HCT116 (cell line): Measurements from ENCODE around the gene CXCR5. TPM values are rescaled to one million over a fixed set of nuclear protein-coding genes. Genes with fewer than 3 reads are reported as not detected.

Experiments
- ATAC-seq: fragments of 200-7000 bp; cut with Tn5 transposase; 2 replicates; pipeline ENCODE4 v1.9.1; 2020; ENCODE audit warnings: mild to moderate bottlenecking, moderate library complexity
- BruUV-seq: library from RNA; stranded (reverse); fragments of 400-500 nt; replicated peaks from 2 replicates; lab custom pipeline; 2021; lab: Mats Ljungman, UMichigan
- CTCF ChIA-PET: fragments of 300-600 bp; sonication (Branson Sonifier 250); formaldehyde crosslinking; loops from one replicate; lab custom pipeline; 2021; ENCODE audit warnings: antibody characterized with exemption; lab: Charles Lee
- POLR2A ChIA-PET: fragments of 300-600, 350-600 bp; sonication (Branson Sonifier 250); formaldehyde crosslinking; loops from one replicate; lab custom pipeline; 2021; ENCODE audit warnings: antibody characterized with exemption; lab: Charles Lee
- RAD21 ChIA-PET, 2 experiments: fragments of 300-600 bp; sonication (Branson Sonifier 250); formaldehyde crosslinking; loops; one replicate each; lab custom pipeline; 2023; ENCODE audit warnings: low total read pairs in 2 of 2; ENCODE audit not compliant: uncharacterized antibody in 2 of 2, unreplicated experiment in 2 of 2, low non-redundant PET in 1 of 2; lab: Charles Lee
- DNase-seq: peaks from one replicate; pipeline ENCODE4 v3.0.0-alpha.2; 2010; ENCODE audit warnings: low read depth, low spot score
- H2AFZ ChIP-seq: fragments of 200-600 bp; shearing (Covaris generic), sonication (generic); 2 replicates; pipeline ENCODE4 v1.6.1; 2017; ENCODE audit warnings: low read depth, mixed run types, mixed read lengths, antibody characterized with exemption, low read length; ENCODE audit not compliant: poor library complexity, severe bottlenecking
- H3K27ac ChIP-seq: 2 replicates; pipeline ENCODE4 v1.5.1; 2012; ENCODE audit warnings: low read depth, low read length
- H3K27me3 ChIP-seq: fragments of 200-600 bp; sonication (generic); 2 replicates; pipeline ENCODE4 v1.6.1; 2016; ENCODE audit warnings: mixed run types, low read length, mixed read lengths; ENCODE audit not compliant: insufficient read depth
- H3K36me3 ChIP-seq, 2 experiments: fragments of 200-500 bp in 1 of 2; fragments of 200-600 bp in 1 of 2; sonication (Bioruptor generic) in 1 of 2; sonication (generic) in 1 of 2; 2 replicates each; pipeline versions ENCODE4 v1.5.1 to v1.6.1; 2014 to 2016; ENCODE audit warnings: low read length in 2 of 2, inconsistent platforms in 1 of 2, mixed read lengths in 1 of 2, mixed run types in 1 of 2; ENCODE audit not compliant: insufficient read depth in 2 of 2, control insufficient read depth in 1 of 2
- H3K4me1 ChIP-seq, 2 experiments: fragments of 200-600 bp in 1 of 2; sonication (generic) in 1 of 2; 2 replicates each; pipeline versions ENCODE4 v1.5.1 to v1.6.1; 2012 to 2017; ENCODE audit warnings: low read length in 2 of 2, inconsistent platforms in 1 of 2, mild to moderate bottlenecking in 1 of 2, mixed read lengths in 1 of 2, mixed run types in 1 of 2, moderate library complexity in 1 of 2; ENCODE audit not compliant: insufficient read depth in 2 of 2, control insufficient read depth in 1 of 2
- H3K4me2 ChIP-seq: fragments of 200-600 bp; sonication (generic); 2 replicates; pipeline ENCODE4 v1.6.1; 2017; ENCODE audit warnings: mixed run types, low read length, mixed read lengths
- H3K4me3 ChIP-seq, 2 experiments: fragments of 200-600 bp in 1 of 2; sonication (generic) in 1 of 2; replicated peaks in 1 of 2; 2 replicates each; pipeline ENCODE4 v1.5.1; 2011 to 2016; ENCODE audit warnings: low read length in 2 of 2, control low read depth in 1 of 2, low read depth in 1 of 2, mild to moderate bottlenecking in 1 of 2, mixed read lengths in 1 of 2, mixed run types in 1 of 2
- H3K79me2 ChIP-seq: fragments of 200-600 bp; sonication (generic); 2 replicates; pipeline ENCODE4 v1.6.1; 2017; ENCODE audit warnings: mild to moderate bottlenecking, mixed run types, low read length, moderate library complexity, mixed read lengths; ENCODE audit not compliant: insufficient read depth
- H3K9ac ChIP-seq: fragments of 200-600 bp; sonication (generic); 2 replicates; pipeline ENCODE4 v1.6.1; 2016; ENCODE audit warnings: low read length, mixed read lengths
- H3K9me2 ChIP-seq: fragments of 200-600 bp; sonication (generic), shearing (Covaris generic); 2 replicates; pipeline ENCODE4 v1.6.1; 2017; ENCODE audit warnings: mixed run types, mild to moderate bottlenecking, moderate library complexity; ENCODE audit not compliant: insufficient read depth
- H3K9me3 ChIP-seq, 2 experiments: fragments of 200-500 bp in 1 of 2; fragments of 200-600 bp in 1 of 2; sonication (Bioruptor generic) in 1 of 2; sonication (generic) in 1 of 2; 2 replicates each; pipeline ENCODE4 v1.6.1; 2014 to 2017; ENCODE audit warnings: low read length in 2 of 2, mixed read lengths in 2 of 2, inconsistent platforms in 1 of 2, low read depth in 1 of 2, mild to moderate bottlenecking in 1 of 2, mixed run types in 1 of 2, moderate library complexity in 1 of 2; ENCODE audit not compliant: control insufficient read depth in 1 of 2, insufficient read depth in 1 of 2
- H4K20me1 ChIP-seq: fragments of 200-600 bp; sonication (generic), shearing (Covaris generic); 2 replicates; pipeline ENCODE4 v1.6.1; 2017; ENCODE audit warnings: mixed run types, mild to moderate bottlenecking, moderate library complexity; ENCODE audit not compliant: insufficient read depth
- ATF3 ChIP-seq: IDR thresholded peaks from 2 replicates; pipeline ENCODE4 v1.6.1; 2012
- CEBPB ChIP-seq: IDR thresholded peaks from 2 replicates; pipeline ENCODE4 v1.6.1; 2012; ENCODE audit warnings: low read depth
- POLR2AphosphoS5 ChIP-seq: IDR thresholded peaks from 2 replicates; pipeline ENCODE4 v1.6.1; 2011; ENCODE audit warnings: mild to moderate bottlenecking, low read depth, low read length, moderate library complexity
- RAD21 ChIP-seq: IDR thresholded peaks from 2 replicates; pipeline ENCODE4 v1.6.1; 2012; ENCODE audit warnings: low read depth, mild to moderate bottlenecking
- YY1 ChIP-seq: IDR thresholded peaks from 2 replicates; pipeline ENCODE4 v1.6.1; 2011; ENCODE audit warnings: low read length, low read depth, moderate library complexity, mild to moderate bottlenecking; ENCODE audit not compliant: insufficient replicate concordance; ENCODE audit errors: extremely low read depth
- ZFX ChIP-seq: fragments of 450-650 bp; IDR thresholded peaks from 2 replicates; pipeline ENCODE4 v1.6.1; 2017
- ZNF274 ChIP-seq: fragments of 200-500 bp; sonication (Bioruptor generic); IDR thresholded peaks from 2 replicates; pipeline ENCODE4 v1.6.1; 2014; ENCODE audit warnings: mild to moderate bottlenecking, low read depth, low read length, inconsistent platforms
- intact Hi-C: fragments of 100-400 bp; cut with micrococcal nuclease; formaldehyde crosslinking; loops from 2 replicates; pipeline ENCODE4 v1.10.0; 2022
- total RNA-seq: library from RNA; stranded (reverse); gene quantifications from one replicate; pipeline ENCODE4 v1.2.1, GENCODE V29; 2021; ENCODE audit not compliant: unreplicated experiment

CXCR5 gene
- total RNA-seq, 1 experiment from 2014 or later: not detected

GRCh38 chr11:118922745-118923627, 39.3 kb downstream of the CXCR5 start:
- H3K79me2 ChIP-seq: peaks cover 74% of the 10 kb centered on the region

GRCh38 chr11:118923721-118924587, 40.3 kb downstream of the CXCR5 start:
- H3K4me1 ChIP-seq: peaks cover 68 to 88% of the 10 kb centered on the region in 2 experiments

More at GRCh38 chr11:118922745-118923627, 39.3 kb downstream of the CXCR5 start:
- Histone ChIP-seq H3K27ac (peak overlapping the region; percentile 100), H3K4me2 (peak overlapping the region; percentile 100), H3K9me2 (no peaks in the 10 kb centered on the region), H3K4me1 (peaks cover 74 to 88% of the 10 kb centered on the region in 2 experiments), H3K9ac (peak overlapping the region; percentile 95), H3K27me3 (no peaks in the 10 kb centered on the region), H3K4me3 (peak overlapping the region; percentile 96), H4K20me1 (no peaks in the 10 kb centered on the region), H2AFZ (no peak overlapping the region), H3K36me3 (no peaks in the 10 kb centered on the region; a peak in 1 of 4 replicates), H3K9me3 (no peaks in the 10 kb centered on the region)
- no peak for ATAC-seq
- ChIA-PET CTCF (interaction anchor here (0.9 to 1.6 kb wide), 2 partner anchors 9 to 11 kb away, joined by 5 to 6 read pairs; no protein-coding TSS in a partner anchor), POLR2A (no interaction called here), RAD21 (interaction anchor here (1.7 to 1.9 kb wide), 2 partner anchors 11 to 12 kb away, joined by 7 read pairs; no protein-coding TSS in a partner anchor)
- intact Hi-C loops: no loop called here
- TF ChIP-seq ZNF274 (no peak), YY1 (no peak), ATF3 (no peak), RAD21 (no peak), CEBPB (no peak)
- no peak for DNase-seq
- BruUV-seq: no TSS peak

More at GRCh38 chr11:118923721-118924587, 40.3 kb downstream of the CXCR5 start:
- Histone ChIP-seq H3K4me2 (peak overlapping the region; percentile 100), H3K9me3 (no peaks in the 10 kb centered on the region), H2AFZ (no peak overlapping the region), H3K4me3 (peak overlapping the region; percentile 96), H3K27ac (peak overlapping the region; percentile 100), H3K79me2 (peaks cover 66% of the 10 kb centered on the region), H3K9ac (peak overlapping the region; percentile 95), H4K20me1 (no peaks in the 10 kb centered on the region), H3K9me2 (no peaks in the 10 kb centered on the region), H3K27me3 (no peaks in the 10 kb centered on the region), H3K36me3 (no peaks in the 10 kb centered on the region; a peak in 1 of 4 replicates)
- POLR2A ChIA-PET: no interaction called here
- RAD21 ChIA-PET: interaction anchor here in 1 of 2 experiments (0.8 to 1.1 kb wide), 2 partner anchors 12 to 15 kb away, joined by 4 read pairs; no protein-coding TSS in a partner anchor
- no peak for DNase-seq
- intact Hi-C loops: no loop called here
- BruUV-seq: no TSS peak
- CTCF ChIA-PET: interaction anchor here (1.3 kb wide), 1 partner anchor 11 kb away, joined by 7 read pairs; no protein-coding TSS in a partner anchor
- peak; percentile 30; the same call in 1 of the 2 replicates for TF ChIP-seq ZFX
- TF ChIP-seq YY1: no peak
- 0 out of 2 replicates have a peak, but pooled peaks have one; percentile 14 for TF ChIP-seq POLR2AphosphoS5
- TF ChIP-seq CEBPB: no peak
- no peak for ATAC-seq
